Stimulated activated CD4-positive, alpha-beta T cell treated with anti-CD3 and anti-CD28 coated beads, TNF-alpha, amount 100 ng/mL, for 48 hours (primary cell): ENCODE measurements around the gene PLXNA3.

Source experiments
- DNase-seq, 3 donors: peaks; one replicate each; pipeline ENCODE4 v3.0.0-alpha.2; 2020; ENCODE audit warnings: low read depth in 3 of 3

PLXNA3 gene

DNA sequence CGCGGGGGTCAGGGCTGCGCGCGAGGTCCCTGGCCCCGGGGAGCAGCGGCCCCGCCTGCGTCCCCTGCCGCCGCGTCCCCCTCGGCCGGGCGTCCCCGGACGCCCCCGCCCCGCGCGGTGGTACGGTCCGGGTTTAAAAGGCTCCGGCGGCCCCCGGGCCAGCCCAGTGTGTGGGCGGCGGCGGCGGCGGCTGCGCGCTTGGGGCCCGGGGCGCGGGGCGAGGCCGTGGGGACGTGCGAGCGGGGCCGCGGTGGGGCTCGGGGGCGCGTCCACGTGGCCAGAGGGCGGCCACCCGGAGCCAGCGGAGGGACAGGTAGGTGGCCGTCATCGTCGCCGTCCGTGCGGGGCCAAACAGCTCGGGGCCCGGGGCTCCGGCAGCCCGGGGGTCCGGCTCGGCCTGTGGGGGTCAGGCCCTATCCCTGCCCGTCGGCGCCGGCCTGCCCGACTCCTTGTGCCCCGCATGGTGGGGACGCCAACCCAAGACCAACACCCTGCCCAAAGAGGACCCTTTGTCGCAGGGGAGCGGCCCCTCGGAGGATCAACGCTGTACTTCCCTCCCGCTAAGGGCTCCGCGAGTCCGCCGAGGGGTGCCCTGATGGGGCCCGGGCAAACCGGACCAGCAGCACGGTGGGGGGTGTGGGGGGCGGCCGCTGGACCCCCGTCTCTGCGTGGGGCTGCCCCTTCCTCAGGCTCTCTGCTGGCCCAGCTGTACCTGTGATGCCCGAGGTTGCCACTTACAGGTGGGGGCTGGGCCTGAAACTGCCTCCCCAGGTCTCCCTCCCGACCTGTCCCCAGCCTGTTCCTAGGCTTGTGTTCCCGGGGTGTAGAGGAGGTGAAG lies at the start of gene PLXNA3:
Gene PLXNA3, plus strand, starts transcription at position 166 of the 838 bp plus-strand sequence. CDS start 1,903 bp downstream, outside the sequence.
- peak in 2 of 3 donors; percentile 37 to 42 for DNase-seq

DNA sequence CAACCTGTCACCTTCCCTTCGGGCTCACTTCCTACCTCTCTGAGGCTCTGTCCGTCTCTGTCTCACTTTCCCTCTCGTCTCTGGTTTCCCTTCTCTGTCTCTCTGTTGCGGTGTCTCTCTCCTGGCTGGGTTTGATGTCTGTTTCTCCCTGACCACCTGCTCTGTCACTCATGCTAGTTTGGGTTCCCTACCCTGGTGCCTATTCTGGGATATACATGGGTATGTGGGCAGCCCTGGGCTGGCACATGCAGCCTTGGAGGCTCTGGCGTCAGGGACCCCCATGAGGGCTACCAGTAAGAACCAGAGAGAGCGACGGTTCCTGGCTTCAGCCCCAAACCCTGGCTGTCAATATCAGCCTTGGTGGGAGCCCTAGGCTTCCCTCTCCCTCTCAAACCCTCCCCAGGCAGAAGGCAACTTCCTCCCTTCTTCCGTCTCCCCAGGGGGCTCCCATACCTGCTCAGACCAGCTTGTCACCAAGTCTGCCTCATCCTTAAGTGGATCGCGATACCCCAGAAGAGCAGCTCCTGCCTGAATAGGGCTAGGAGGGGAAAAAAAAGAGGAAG lies 49.3 kb upstream of the PLXNA3 start:
- no peak for DNase-seq

DNA sequence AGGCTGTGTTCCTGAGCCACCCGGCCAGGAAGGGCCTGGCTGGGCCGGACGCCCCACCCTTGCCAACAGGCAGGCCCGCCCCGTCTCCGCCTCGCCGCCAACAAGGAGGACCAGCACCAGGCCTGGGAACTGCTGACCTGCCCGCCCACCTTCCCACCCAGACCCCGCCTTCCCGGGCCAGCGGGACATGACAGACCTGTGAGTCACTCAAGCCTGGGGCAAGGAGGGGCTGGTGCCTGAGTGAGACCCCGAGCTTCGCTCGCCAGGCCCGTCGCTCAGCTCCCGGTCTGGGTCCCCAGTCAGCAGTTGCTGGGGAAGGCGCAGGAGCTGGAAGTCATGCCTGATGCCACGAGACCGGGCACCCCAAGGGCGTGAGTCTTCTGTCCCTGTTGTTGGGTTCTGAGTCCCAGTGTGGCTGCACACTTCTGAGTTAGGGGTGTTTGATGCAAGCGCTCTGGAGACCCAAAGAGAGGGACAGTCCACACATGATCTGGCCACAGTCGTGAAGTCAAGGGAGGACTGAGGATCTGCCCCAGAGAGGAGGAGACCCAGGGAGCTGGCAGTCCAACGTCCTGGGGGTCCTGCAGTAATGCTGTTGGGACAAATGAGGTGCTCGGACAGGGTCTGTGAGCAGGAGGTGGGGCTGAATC lies 48.7 kb upstream of the PLXNA3 start, which contains the start of gene DNASE1L1:
Gene DNASE1L1, minus strand, starts transcription at position 33 of the 650 bp plus-strand sequence. CDS start 3,686 bp downstream, outside the sequence.
- DNase-seq = no peak

DNA sequence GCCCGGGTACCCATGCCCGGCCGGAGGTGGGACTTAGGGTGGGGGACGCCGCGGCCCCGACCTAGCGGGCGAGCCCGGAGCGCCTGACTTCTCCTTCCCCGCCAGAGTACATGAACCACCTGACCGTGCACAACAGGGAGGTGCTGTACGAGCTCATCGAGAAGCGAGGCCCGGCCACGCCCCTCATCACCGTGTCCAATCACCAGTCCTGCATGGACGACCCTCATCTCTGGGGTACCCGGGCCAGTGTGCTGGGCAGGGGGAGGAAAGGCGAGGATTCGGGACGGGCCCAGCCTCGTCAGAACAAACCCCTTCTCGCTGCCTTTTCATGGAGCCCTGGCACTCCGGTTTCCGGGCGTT lies 46.1 kb upstream of the PLXNA3 start:
- DNase-seq = no peak

DNA sequence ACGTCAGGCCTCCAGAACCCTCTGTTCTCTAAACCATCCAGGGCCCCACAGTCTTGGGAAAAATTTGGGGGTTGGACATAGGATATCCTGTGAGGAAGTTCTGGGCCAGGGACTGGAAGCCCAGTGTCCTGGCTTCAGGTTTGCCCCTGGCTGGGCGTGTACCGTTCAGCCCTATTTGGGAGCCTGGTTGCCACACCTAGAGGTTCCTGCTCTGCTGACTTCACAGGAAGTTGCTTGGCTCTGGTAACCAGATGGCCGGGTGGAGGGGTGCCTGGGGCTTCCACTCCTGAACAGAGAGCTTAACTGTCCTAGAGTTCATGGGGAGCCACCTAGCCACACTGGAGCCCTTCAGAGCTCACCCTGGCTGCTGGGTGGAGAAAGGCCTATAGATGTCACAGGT lies 45.6 kb upstream of the PLXNA3 start:
- DNase-seq = no peak

DNA sequence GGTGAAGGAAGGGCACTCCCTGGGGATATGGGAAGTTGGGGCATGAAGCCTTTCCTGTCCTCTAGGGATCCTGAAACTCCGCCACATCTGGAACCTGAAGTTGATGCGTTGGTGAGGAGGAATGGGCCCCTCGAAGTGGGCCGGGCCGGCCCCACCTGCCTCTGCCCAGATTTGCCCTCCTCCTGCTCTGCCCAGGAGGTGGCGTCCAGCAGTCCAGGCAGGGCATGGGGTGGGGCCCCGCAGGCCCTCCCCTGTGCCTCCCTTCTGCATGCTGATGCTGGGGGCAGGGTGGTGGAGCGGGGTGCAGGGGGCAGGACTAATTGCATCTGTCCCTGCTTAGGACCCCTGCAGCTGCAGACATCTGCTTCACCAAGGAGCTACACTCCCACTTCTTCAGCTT lies 44.9 kb upstream of the PLXNA3 start:
- DNase-seq = no peak

DNA sequence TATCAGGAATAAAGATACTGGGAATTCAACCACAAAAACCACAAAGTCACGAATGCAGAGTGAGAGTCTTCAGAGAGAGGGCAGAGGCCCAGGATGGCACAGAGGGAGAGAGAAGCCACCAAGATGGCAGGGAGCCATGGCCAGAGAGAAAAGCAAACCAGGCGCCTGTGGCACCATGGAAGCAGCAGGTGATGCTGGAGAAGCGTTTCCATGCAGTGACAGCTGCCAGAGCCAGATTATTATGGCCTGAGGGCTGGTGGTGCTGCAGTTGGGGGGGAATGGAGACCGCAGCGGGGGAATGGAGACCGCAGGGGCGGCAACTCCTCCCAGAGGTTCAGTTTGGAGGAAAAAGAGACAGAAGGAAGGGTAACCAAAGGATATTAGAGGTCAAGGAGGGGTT lies 40.9 kb upstream of the PLXNA3 start:
- DNase-seq = no peak

DNA sequence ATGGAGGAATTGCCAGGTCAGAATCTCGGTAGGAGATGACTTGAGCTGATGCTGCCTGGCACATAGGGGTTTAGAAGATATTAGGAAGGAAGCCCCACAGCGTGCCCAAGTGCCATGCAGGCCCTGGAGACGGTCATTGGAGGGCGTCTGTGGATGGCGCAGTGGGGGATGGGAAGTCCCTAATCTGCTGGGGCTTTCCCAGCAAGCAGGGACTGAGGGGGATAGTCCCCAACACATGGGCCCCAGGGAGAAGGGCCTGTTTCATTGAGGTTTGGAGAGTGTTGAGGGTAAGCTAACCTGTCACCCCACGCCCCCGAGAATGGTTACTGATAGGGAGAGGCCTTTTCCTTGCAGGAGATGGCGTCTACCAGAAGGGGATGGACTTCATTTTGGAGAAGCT lies 38.9 kb upstream of the PLXNA3 start:
- DNase-seq = no peak

DNA sequence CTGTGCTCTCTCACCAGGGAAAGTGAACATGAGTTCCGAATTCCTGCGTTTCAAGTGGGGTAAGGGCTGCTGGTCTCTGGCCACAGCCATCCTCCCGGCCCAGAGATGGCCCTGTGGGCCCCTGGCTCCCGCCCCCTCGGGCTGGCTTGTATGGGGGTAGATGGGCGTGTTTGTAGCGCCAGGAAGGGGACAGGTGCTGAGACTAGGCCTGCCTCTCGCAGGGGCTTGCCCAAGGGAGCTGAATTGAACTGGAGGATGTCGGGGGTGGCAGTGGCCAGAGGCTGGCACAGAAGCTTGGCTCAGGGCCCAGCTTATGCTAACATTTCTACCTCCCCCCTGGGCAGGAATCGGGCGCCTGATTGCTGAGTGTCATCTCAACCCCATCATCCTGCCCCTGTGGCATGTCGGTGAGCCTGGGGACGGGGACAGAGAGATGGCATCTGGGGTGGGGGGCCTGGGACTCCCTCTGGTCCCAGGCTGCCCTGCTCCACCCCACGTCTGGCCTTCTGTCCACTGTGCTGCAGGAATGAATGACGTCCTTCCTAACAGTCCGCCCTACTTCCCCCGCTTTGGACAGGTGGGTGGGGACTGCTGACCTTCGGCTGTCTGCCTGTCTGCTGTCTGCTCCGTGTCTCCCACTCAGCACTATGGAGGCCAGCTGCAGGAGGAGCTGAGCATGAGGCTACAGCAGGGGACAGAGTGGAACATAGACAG lies 38.2 kb upstream of the PLXNA3 start:
- no peak for DNase-seq

DNA sequence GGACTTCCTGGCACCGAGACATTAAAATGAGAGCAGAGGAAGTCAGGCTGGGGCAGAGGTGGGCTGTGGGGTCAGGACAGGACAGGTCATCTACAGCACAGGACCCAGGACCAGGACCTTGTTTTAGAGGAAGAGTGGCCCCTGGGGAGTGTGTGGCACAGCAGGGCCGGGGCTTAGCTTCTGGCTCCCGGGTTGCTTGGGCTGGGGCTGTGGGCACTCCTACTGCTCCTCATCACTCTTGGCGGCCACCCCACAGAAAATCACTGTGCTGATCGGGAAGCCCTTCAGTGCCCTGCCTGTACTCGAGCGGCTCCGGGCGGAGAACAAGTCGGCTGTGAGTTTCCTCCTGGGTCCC lies 37.7 kb upstream of the PLXNA3 start:
- DNase-seq = no peak

DNA sequence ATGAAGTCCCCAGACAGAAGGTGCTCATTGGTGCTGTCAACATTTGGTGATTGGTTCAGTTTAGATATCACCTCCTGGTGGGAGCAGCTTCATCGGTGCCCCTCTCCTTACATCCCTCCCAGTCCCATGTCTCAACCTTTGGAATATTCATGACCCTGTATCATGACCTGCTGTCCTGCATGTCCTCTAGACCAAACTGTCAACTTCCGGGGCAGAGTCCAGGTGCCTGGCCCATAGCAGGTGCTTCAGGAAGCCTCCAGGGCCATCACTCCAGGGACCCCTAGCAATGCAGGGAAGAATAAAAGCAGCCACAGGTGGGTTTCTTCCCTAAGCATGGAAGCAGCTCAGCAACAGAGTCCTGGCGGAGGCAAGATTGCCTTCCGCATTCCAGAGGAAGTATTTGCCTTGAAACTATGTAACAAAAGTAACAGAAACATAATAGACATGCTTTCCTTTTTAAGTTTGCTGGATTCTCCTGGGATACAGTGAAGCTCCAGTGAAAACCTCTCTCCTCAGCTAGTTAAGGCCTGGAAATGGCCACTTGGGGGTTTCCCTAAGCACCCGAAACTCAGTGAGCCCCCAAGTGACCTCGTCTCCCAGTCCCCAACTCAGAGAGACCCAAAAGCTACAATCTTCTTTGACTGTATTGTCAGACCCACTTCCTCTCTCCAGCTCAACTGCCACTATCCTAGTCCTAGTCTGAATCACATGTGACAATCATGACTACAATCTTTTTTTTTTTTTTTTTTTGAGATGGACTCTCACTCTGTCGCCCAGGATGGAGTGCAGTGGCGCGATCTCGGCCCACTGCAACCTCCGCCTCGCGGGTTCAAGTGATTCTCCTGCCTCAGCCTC lies 30.9 kb upstream of the PLXNA3 start:
- DNase-seq = no peak

DNA sequence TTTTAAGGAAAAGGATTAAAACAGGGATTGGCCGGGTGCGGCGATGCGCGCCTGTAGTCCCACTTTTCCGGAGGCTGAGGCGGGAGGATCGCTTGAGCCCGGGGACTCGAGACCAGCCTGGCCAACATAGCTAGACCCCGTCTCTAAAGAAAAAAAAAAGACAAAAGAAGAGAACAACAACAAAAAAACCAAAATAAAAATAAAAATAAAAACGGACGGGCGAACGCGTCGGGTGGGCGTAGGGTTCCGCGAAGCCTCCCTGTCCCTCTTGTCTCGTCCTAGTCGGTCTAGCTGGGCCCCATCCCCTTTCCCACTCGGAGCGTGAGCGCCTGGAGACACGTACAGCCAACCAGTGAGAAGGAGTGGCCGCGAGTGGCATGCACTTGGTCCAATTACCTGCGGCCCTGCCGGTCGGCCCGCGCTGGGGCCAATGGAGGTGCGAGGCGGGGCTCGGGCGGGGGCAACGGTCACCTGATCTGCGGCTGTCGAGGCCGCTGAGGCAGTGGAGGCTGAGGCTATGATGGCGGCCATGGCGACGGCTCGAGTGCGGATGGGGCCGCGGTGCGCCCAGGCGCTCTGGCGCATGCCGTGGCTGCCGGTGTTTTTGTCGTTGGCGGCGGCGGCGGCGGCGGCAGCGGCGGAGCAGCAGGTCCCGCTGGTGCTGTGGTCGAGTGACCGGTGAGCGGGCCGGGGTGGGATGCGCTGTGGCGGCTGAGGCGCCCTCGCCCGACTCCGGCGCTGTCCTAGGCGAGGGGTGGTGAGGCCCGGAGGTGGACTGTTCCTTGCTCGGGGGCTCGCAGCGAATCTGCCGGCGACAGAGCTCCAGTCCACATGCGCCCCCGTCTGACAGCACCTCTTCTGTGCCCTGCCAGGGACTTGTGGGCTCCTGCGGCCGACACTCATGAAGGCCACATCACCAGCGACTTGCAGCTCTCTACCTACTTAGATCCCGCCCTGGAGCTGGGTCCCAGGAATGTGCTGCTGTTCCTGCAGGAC lies 29.6 kb upstream of the PLXNA3 start, which contains the start of gene ATP6AP1:
Gene ATP6AP1, plus strand, starts transcription at position 502 of the 996 bp plus-strand sequence. Its CDS starts 16 bp downstream, at position 518.
- DNase-seq = peak; percentile 67 to 83 (median 70)

DNA sequence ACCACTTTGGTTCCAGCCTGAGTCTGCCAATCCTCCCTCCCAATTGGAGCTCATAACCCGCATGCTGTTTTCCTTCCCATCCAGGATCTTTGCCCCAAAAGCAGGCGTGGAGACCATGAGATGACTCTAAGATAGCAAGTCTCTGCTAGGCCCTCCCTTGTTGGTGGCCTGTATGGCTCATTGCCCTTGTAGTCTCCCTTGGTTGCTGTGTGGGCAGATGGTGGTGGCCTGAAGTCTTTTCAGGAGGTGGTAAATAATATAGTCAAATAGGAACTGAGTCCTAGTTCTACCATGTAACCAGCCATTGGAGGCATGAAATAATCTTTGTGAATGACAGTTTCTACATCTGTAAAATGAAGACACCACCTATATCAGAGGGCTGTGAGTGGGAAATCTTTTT lies 28.4 kb upstream of the PLXNA3 start:
- no peak for DNase-seq

DNA sequence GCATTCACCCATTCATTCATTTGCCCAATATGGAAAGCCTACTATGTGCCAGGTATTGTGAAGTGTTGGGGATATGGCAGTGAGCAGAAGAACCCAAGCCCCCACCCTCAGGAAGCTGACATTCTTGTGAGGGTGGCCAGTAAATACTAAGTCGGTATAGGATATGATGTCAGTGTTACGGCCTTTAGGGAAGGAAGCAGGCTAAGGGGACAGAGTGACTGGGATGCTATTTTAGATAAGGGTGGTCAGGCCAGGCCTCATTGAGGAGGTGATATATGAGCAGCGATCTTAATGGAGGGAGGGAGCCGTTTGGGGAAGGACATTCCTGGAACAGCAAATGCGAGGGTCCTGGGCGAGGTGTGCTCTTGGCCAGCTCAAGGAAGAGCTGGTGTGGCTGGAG lies 27.6 kb upstream of the PLXNA3 start:
- DNase-seq = no peak

DNA sequence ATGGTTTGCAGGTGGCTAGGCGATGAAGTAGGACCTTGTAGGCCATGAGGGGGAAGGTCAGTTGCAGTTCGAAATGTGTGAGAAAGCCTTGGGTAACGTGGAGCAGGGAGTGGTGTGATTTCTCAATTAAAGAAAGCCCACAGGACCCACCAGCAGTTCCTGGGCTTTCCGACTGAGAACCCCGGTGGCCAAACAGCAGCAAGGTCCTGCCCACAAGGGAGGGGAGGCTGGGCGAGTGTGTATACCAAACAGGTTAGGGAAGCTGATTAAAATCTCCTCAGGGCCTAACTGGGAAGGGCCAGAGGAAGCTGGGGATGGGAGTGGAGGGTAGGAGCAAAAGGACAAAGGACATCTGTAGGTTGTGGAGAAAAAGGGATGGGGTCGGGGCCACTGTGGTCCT lies 27.2 kb upstream of the PLXNA3 start:
- no peak for DNase-seq

DNA sequence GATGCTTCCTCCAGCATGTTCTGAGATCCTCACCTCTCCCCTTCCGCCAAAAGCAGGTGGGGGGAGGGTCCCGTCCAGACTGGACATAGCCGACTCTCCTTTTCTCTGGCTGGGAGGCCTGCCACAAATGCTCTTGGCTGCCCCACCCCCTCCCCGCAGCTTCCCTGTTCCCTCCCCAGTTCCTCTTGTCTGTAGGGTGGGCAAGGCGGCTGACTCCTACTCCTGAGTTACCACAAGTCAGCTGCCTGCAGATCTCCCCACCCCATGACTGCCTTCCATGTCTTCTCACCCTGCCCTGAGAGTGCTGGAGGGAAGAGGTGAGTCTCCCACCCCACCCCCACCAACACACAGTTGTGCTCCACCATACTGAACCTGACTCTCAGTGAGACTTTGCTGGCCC lies 26.7 kb upstream of the PLXNA3 start:
- no peak for DNase-seq

DNA sequence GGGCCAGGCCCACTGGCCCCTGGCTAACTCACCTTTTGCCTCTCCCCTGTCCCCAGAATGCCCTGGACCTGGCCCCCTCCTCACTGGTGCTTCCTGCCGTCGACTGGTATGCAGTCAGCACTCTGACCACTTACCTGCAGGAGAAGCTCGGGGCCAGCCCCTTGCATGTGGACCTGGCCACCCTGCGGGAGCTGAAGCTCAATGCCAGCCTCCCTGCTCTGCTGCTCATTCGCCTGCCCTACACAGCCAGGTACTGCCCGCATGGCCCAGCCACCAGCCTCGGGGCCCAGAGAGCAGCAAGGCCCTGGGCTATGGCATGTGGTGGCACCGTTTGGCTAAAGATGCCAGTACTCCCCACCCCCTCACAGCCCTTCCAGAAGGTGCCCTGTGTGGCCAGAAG lies 25.9 kb upstream of the PLXNA3 start:
- DNase-seq = no peak

DNA sequence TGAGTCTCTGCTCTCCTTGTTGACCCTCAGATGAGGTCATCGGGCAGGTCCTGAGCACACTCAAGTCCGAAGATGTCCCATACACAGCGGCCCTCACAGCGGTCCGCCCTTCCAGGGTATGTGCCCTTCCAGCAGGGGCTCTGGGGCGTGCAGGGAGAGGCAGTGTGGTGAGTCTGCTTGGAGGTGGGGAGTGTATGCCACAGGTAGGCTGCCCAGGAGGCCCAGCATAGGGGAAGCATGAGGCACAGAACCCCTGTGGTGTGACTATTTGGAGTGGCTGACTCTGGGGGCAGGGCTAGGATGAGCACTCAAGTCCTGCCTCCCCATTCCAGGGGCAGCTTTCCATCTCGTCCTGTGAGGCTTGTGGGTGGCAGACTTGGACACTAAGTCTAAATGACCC lies 24.5 kb upstream of the PLXNA3 start:
- DNase-seq = no peak

DNA sequence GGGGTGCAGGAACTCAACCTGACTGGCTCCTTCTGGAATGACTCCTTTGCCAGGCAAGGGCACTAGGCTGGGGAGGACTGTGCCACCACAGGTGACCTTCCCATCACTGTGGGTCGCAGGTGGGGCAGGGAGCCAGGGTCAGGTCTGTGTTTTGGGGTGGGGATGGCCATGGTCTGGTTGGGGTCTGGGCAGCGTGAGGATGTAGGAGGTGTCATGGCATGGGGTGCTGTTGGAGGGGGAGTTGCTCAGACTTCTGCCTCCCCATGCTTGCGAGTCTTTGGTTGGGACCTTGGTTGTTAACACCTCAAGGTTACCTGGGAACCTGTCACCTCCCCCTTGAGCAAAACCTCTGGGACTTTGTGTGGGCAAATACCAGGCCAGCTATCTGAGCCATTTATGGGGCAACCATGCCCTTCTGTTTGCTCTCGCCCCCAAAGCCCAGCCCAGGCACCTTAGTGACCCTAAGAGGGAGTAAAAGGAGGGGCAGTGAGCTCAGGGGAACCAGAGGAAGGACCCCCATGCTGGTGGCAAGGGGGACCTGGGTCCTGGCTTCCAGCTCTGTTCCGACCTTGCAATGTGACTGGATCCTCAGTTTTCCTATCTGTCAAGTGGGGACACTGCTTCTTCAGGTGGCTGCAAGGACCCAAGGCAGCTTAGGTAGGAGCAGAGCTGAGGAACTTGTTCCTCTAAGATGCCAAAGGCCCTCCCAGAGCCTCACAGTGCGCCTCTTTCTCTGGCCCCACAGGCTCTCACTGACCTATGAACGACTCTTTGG lies 23.5 kb upstream of the PLXNA3 start:
- DNase-seq = no peak
